Measurements from ENCODE around the gene CDH13.

CDH13 gene

DNA sequence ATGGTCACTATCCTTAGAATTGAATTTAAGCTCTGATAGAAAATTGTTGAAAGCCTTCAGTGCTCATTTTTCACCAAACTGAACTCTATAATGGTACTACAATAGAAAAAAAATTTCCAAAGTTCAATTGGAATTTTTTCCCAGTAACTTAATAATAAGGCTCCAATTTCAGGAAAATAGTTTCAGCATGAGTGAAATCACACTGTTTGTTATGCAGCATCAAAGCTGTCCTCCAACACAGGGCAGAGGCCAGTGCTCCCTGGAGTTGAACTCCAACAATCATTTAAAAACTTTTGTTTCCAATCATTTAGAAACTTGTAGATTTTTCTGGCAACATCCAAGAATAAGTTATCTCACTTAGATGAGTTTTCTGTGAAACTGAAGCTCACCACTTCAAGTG is 1077.9 kb downstream of the CDH13 start:
- no peak for TF ChIP-seq SIN3A (IDR thresholded peaks at IDR 0.05; ENCODE audit: borderline replicate concordance, insufficient read depth, low read length)
- no peak for TF ChIP-seq TAF1 (IDR thresholded peaks at IDR 0.05; ENCODE audit: borderline replicate concordance, insufficient read depth, low read length)

DNA sequence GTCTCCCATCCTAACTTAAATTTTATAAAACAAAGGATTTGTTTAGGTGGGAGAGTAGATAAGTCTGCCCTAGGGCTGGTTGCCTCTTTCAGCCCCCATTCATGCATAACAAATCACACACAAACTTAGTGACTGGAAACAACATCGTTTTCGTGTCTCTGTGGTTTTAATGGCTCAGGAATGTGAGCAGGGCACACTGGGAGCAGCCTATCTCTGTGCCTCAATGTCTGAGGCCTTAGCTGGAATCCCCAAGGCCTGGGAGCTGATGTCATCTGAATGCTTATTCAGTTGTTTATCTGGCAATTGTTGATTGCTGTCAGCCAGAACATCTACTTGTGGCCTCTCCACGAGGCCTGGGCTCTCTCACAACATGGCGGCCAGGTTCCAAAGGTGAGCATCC is 1079.1 kb downstream of the CDH13 start:
- TF ChIP-seq SIN3A (IDR thresholded peaks at IDR 0.05; ENCODE audit: borderline replicate concordance, insufficient read depth, low read length) (no peak), FOXP2 (optimal IDR thresholded peaks at IDR 0.05; ENCODE audit: borderline replicate concordance, extremely low read depth, extremely low read length, insufficient read depth) (no peak), POLR2AphosphoS5 (IDR thresholded peaks at IDR 0.05; ENCODE audit: low read depth, low read length) (no peak), TAF1 (IDR thresholded peaks at IDR 0.05; ENCODE audit: borderline replicate concordance, insufficient read depth, low read length) (no peak)
- TF ChIP-seq, protein P1, sequence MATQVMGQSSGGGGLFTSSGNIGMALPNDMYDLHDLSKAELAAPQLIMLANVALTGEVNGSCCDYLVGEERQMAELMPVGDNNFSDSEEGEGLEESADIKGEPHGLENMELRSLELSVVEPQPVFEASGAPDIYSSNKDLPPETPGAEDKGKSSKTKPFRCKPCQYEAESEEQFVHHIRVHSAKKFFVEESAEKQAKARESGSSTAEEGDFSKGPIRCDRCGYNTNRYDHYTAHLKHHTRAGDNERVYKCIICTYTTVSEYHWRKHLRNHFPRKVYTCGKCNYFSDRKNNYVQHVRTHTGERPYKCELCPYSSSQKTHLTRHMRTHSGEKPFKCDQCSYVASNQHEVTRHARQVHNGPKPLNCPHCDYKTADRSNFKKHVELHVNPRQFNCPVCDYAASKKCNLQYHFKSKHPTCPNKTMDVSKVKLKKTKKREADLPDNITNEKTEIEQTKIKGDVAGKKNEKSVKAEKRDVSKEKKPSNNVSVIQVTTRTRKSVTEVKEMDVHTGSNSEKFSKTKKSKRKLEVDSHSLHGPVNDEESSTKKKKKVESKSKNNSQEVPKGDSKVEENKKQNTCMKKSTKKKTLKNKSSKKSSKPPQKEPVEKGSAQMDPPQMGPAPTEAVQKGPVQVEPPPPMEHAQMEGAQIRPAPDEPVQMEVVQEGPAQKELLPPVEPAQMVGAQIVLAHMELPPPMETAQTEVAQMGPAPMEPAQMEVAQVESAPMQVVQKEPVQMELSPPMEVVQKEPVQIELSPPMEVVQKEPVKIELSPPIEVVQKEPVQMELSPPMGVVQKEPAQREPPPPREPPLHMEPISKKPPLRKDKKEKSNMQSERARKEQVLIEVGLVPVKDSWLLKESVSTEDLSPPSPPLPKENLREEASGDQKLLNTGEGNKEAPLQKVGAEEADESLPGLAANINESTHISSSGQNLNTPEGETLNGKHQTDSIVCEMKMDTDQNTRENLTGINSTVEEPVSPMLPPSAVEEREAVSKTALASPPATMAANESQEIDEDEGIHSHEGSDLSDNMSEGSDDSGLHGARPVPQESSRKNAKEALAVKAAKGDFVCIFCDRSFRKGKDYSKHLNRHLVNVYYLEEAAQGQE (IDR thresholded peaks at IDR 0.05; ENCODE audit: insufficient read depth in 1 of 2, low read depth in 2 of 2, low read length in 2 of 2), result no peak

DNA sequence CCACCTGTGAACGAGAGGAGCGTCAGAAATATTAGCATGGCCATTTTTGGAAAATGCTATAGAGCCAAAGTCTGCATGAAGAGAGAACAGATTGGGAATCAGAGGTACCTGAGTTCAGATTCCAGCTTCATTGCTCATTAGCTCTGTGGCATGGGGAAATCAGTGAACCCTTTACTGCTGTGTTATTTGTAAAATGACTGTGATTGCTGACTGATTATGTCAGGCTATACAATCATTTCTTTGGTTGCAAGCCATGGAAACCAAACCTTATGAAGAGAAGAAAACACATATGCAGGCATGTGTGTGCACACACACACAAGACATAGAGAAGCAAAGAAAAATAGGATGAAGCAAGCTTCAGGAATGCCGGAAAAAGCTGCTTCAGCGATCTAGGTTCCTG is 1079.6 kb downstream of the CDH13 start:
- TF ChIP-seq, protein P1 (IDR thresholded peaks at IDR 0.05; ENCODE audit: insufficient read depth in 1 of 2, low read depth in 2 of 2, low read length in 2 of 2), result no peak
- TF ChIP-seq FOXP2 (optimal IDR thresholded peaks at IDR 0.05; ENCODE audit: borderline replicate concordance, extremely low read depth, extremely low read length, insufficient read depth), result no peak
- no peak for TF ChIP-seq SIN3A (IDR thresholded peaks at IDR 0.05; ENCODE audit: borderline replicate concordance, insufficient read depth, low read length)
- TF ChIP-seq TAF1 (IDR thresholded peaks at IDR 0.05; ENCODE audit: borderline replicate concordance, insufficient read depth, low read length), result no peak
- TF ChIP-seq POLR2AphosphoS5 (IDR thresholded peaks at IDR 0.05; ENCODE audit: low read depth, low read length), result no peak

DNA sequence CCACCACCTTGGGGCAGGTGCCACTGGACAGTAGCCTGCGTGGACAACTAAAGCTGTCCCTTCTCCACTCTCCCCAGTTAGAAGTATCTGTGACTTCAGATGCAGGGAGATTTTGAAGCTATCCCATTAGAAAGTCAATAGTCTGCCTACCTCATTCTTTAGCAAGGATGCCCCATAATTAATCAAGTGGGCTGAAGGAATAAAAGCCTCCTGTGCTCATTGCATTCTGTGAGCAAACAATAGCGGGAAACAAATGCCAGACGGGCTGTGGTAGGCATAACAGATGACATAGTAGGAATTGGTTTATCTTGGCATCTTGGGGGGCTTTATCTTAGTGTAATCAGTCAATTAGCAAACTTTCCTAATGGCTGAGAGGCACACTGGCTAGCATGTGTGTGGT is 1084.3 kb downstream of the CDH13 start:
- TF ChIP-seq, protein P1 (IDR thresholded peaks at IDR 0.05; ENCODE audit: insufficient read depth in 1 of 2, low read depth in 2 of 2, low read length in 2 of 2), result no peak

DNA sequence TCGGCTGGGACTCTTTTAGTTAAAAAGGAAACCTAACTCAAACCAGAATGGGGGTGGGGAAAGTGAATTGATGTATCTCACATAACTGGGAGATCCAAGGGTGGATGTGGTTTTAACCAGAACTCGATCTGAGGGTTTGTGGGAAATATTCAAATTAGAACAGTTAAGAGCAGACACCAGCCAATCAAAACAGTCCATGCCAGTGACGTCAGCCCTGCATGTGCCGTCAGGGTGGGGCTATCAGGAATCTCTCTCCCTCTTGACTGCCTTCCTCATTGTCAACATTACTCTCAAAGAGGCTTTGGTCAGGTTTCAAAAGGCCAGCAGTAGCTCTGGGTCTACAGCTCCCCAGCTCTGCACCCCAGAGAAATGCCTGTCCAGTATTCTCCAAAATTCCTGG is 1086.8 kb downstream of the CDH13 start:
- TF ChIP-seq POLR2AphosphoS5 (IDR thresholded peaks at IDR 0.05; ENCODE audit: low read depth, low read length) (no peak), TAF1 (IDR thresholded peaks at IDR 0.05; ENCODE audit: borderline replicate concordance, insufficient read depth, low read length) (no peak), FOXP2 (optimal IDR thresholded peaks at IDR 0.05; ENCODE audit: borderline replicate concordance, extremely low read depth, extremely low read length, insufficient read depth) (no peak), SIN3A (IDR thresholded peaks at IDR 0.05; ENCODE audit: borderline replicate concordance, insufficient read depth, low read length) (no peak)
- TF ChIP-seq, protein P1 (IDR thresholded peaks at IDR 0.05; ENCODE audit: insufficient read depth in 1 of 2, low read depth in 2 of 2, low read length in 2 of 2), result no peak
